Progenitor cell of endocrine pancreas (in vitro differentiated cells): ENCODE data around the gene NMUR1. TPM values are rescaled to one million over a fixed set of nuclear protein-coding genes. Genes with fewer than 3 reads are reported as not detected.
A peak's percentile ranks its signal among the peaks of the same experiment; 100 is the strongest.
"Not testable (repeated sequence)": the region's sequence is repeated elsewhere in the genome, so short reads cannot be mapped to it uniquely, and the experiment has no call there.

Experiments
- DNase-seq: peaks from one replicate; pipeline ENCODE4 v3.0.0; 2021; ENCODE audit warnings: low spot score; ENCODE audit not compliant: unreplicated experiment
- H3K27ac Mint-ChIP-seq: 2 replicates; pipeline ENCODE4 v1.8.0; 2021; ENCODE audit warnings: mild to moderate bottlenecking, moderate library complexity, mixed read lengths
- H3K27me3 Mint-ChIP-seq: 2 replicates; pipeline ENCODE4 v1.8.0; 2021; ENCODE audit warnings: mixed read lengths
- H3K36me3 Mint-ChIP-seq: 2 replicates; pipeline ENCODE4 v1.8.0; 2022; ENCODE audit warnings: mixed read lengths; ENCODE audit not compliant: insufficient read depth
- H3K4me1 Mint-ChIP-seq: 2 replicates; pipeline ENCODE4 v1.8.0; 2021; ENCODE audit warnings: low read depth, mixed read lengths
- H3K4me3 Mint-ChIP-seq: 2 replicates; pipeline ENCODE4 v1.8.0; 2021; ENCODE audit warnings: low read depth, mild to moderate bottlenecking, moderate library complexity, mixed read lengths
- H3K9me3 Mint-ChIP-seq: 2 replicates; pipeline ENCODE4 v1.8.0; 2021; ENCODE audit warnings: low read depth, mixed read lengths
- long read RNA-seq: library from polyadenylated mRNA; unstranded; transcript quantifications from one replicate; pipeline ENCODE4 v2.0.0, GENCODE V29; 2020
- total RNA-seq: library from RNA; stranded (reverse); gene quantifications from 2 replicates; pipeline ENCODE4 v1.2.1, GENCODE V29; 2021
- TF ChIP-seq, protein P1 (sequence below): fragments of 200-600 bp; sonication (generic); IDR thresholded peaks from one replicate; pipeline ENCODE4 v1.5.0; 2021; ENCODE audit warnings: antibody characterized with exemption, mild to moderate bottlenecking; ENCODE audit not compliant: unreplicated experiment

NMUR1 gene, protein sequence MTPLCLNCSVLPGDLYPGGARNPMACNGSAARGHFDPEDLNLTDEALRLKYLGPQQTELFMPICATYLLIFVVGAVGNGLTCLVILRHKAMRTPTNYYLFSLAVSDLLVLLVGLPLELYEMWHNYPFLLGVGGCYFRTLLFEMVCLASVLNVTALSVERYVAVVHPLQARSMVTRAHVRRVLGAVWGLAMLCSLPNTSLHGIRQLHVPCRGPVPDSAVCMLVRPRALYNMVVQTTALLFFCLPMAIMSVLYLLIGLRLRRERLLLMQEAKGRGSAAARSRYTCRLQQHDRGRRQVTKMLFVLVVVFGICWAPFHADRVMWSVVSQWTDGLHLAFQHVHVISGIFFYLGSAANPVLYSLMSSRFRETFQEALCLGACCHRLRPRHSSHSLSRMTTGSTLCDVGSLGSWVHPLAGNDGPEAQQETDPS
- not detected in 2 replicates for total RNA-seq
- long read RNA-seq: 0 reads

DNA sequence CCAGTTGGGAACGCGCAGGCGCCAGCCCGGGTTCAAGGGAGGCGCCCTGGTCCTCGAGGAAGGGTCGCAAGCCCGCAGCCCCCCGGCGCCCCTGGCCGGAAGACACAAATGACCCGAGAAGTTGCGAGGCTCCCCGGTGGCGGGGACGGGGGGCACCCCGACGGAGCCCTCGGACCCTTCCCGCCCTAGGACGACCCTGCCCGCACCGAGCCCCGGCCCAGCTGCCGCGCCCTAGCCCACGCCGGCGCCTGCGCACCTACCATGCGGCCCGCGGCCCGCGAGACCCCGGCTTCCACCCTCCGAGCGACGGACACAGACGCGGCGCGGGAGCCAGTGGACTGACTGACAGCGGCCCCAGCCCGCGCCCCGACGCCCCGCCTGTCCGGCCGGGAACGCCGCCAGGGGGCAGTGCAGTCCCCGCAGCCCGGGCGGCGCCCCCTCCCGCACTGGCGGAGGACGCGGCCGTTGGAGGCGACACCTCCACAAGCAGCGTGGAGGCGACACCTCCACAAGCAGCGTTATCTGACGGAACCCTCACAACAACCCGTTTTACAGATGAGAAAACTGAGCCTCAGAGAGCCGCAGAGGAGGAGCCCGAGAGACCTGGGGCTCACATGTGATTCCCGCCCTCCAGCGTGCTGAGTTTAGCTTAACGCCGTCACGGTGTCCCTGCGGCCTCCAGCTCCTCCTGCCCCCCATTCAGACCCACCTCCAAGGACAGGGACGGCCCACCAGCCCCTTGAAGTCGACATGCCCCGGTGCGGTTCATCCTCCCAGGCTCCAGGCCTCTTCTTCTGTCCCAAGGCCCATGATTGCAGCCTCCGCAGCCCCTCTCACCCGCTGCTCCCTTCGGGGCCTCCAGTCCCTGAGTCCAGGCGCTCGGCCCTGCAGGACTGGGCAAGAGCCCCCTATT is at the start of gene NMUR1:
Gene NMUR1, minus strand, starts transcription at position 347 of the 913 bp plus-strand sequence. Its CDS starts 84 bp downstream, at position 263.
- H3K4me3 Mint-ChIP-seq: peak within 1 kb of the TSS; percentile 7
- H3K27me3 Mint-ChIP-seq: peaks cover 37% of the 10 kb centered on the region
- no peaks in the 10 kb centered on the region for H3K9me3 Mint-ChIP-seq
- no peaks in the 10 kb centered on the region for H3K4me1 Mint-ChIP-seq
- H3K27ac Mint-ChIP-seq: no peak within 1 kb of the TSS
- TF ChIP-seq, protein P1, sequence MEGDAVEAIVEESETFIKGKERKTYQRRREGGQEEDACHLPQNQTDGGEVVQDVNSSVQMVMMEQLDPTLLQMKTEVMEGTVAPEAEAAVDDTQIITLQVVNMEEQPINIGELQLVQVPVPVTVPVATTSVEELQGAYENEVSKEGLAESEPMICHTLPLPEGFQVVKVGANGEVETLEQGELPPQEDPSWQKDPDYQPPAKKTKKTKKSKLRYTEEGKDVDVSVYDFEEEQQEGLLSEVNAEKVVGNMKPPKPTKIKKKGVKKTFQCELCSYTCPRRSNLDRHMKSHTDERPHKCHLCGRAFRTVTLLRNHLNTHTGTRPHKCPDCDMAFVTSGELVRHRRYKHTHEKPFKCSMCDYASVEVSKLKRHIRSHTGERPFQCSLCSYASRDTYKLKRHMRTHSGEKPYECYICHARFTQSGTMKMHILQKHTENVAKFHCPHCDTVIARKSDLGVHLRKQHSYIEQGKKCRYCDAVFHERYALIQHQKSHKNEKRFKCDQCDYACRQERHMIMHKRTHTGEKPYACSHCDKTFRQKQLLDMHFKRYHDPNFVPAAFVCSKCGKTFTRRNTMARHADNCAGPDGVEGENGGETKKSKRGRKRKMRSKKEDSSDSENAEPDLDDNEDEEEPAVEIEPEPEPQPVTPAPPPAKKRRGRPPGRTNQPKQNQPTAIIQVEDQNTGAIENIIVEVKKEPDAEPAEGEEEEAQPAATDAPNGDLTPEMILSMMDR: peak; percentile 81
- DNase-seq: peak; percentile 56
- no peaks in the 10 kb centered on the region for H3K36me3 Mint-ChIP-seq

DNA sequence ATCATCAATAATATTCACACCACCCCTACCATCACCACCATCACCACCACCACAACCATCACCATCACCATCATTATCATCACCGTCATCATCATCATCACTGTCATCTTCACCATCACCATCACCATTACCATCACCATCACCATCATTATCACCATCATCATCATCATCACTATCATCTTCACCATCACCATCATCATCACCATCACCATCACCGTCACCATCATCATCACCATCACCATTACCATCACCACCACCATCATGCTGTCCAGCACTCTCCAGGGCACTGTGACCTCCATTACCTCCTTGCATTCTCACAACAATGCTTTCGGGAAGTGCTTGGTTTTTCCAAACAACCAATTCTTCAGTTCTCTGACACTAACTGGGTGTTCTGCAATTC is 49.3 kb upstream of the NMUR1 start:
- Mint-ChIP-seq H3K27me3 (peaks cover 3% of the 10 kb centered on the region), H3K9me3 (peaks cover 7% of the 10 kb centered on the region), H3K4me1 (peaks cover 1% of the 10 kb centered on the region), H3K27ac (peak overlapping the region; percentile 10), H3K4me3 (no peak overlapping the region), H3K36me3 (no peaks in the 10 kb centered on the region)
- no peak for DNase-seq
- TF ChIP-seq, protein P1: no peak

DNA sequence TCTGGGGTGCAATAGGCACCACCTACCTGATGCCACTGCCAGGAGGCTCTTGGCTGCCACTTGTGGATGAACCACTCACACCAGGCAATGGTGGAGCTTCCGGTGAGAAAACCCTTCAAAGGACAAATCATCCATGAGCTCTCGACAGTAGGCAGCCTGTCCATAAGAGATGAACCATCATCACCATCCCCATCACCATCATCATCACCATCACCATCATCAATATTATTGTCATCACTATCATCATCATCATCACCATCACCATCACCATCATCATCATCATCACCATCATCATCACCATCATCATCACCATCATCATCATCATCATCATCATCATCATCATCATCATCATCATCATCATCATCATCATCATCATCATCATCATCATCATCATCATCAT is 48.4 kb upstream of the NMUR1 start:
- not testable (repeated sequence) for H3K4me3 Mint-ChIP-seq, DNase-seq, H3K36me3 Mint-ChIP-seq, H3K27ac Mint-ChIP-seq, H3K4me1 Mint-ChIP-seq, H3K27me3 Mint-ChIP-seq, H3K9me3 Mint-ChIP-seq

DNA sequence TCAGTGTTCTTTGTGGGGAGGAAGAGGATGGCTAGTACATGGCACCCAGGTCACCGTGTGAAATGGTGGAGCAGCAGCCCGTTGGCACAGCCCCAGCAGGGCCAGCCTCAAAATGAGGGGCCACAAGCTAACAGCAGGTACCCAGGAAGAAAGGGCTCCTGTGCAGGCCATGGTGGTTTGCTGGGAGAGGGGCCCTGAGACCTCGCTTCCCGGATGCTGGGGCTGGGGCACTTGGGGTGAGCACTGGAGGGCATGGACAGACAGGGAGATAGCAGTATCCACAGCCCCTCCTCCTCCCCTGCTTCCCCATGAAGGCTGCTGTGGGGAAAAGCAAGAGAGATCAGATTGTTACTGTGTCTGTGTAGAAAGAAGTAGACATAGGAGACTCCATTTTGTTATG is 46.2 kb upstream of the NMUR1 start:
- H3K27ac Mint-ChIP-seq: no peak overlapping the region
- H3K27me3 Mint-ChIP-seq: no peaks in the 10 kb centered on the region
- peaks cover 9% of the 10 kb centered on the region for H3K4me1 Mint-ChIP-seq
- DNase-seq: no peak
- H3K4me3 Mint-ChIP-seq: no peak overlapping the region
- H3K36me3 Mint-ChIP-seq: no peaks in the 10 kb centered on the region
- TF ChIP-seq, protein P1: no peak
- H3K9me3 Mint-ChIP-seq: peaks cover 7% of the 10 kb centered on the region

DNA sequence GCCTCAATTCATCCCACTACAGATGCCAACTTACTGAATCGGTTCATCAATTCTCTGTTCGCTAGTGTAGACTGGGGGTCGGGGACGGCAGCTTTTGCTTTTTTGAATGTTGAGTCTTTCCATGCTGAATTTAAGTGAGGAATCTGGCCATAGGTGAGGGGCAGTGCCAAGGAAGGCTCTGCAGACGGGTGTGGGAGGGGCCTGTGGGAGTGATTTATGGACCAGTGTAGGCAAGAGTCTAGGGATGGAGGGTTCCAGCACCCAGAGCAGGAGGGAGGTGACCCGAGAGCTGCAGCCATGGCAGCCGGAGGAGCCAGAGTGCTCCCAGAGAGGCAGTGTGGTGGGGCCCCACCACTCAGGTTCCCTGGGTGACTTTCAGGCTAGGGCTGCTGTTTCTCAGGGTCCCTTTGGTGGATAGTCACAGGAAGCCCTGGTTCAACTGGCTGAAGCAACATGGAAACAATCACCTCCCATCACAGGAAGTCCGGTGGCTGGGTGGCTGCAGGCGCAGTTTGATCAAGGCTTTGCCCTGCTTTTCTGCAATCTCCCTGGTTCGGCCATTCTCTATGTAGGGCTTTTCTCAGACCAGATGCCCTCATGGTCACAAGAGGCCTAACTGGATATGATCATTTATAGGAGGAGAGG is 45.5 kb upstream of the NMUR1 start:
- no peaks in the 10 kb centered on the region for H3K27me3 Mint-ChIP-seq
- peaks cover 9% of the 10 kb centered on the region for H3K4me1 Mint-ChIP-seq
- H3K36me3 Mint-ChIP-seq: no peaks in the 10 kb centered on the region
- H3K4me3 Mint-ChIP-seq: no peak overlapping the region
- H3K9me3 Mint-ChIP-seq: peaks cover 7% of the 10 kb centered on the region
- TF ChIP-seq, protein P1: no peak
- no peak overlapping the region for H3K27ac Mint-ChIP-seq
- no peak for DNase-seq
